ENCODE results near the gene COL21A1.

- TF ChIP-seq ZNF146 (tag by site-specific recombination; IDR thresholded peaks at IDR 0.05) (no peak), ZNF404 (tag by site-specific recombination; IDR thresholded peaks at IDR 0.05) (no peak), CTCF (tag by site-specific recombination; IDR thresholded peaks at IDR 0.05) (no peak), ZBTB8A (tag by site-specific recombination; IDR thresholded peaks at IDR 0.05) (no peak), REST (tag by site-specific recombination; IDR thresholded peaks at IDR 0.05) (no peak), ZNF776 (tag by site-specific recombination; IDR thresholded peaks at IDR 0.05; ENCODE audit: borderline replicate concordance) (no peak), ZBTB44 (tag by site-specific recombination; IDR thresholded peaks at IDR 0.05) (no peak), EGR2 (tag by site-specific recombination; IDR thresholded peaks at IDR 0.05; ENCODE audit: low read depth) (no peak), PRDM10 (tag by site-specific recombination; IDR thresholded peaks at IDR 0.05) (no peak), ZNF670 (tag by site-specific recombination; IDR thresholded peaks at IDR 0.05; ENCODE audit: low read depth) (no peak), SCRT1 (tag by site-specific recombination; IDR thresholded peaks at IDR 0.05; ENCODE audit: borderline replicate concordance) (no peak), ZNF707 (tag by site-specific recombination; IDR thresholded peaks at IDR 0.05) (no peak), ZNF311 (tag by site-specific recombination; IDR thresholded peaks at IDR 0.05; ENCODE audit: borderline replicate concordance) (no peak)
Observed at GRCh38 chr6:56046576-56046975, 200.8 kb downstream of the COL21A1 start.

Data from HEK293 (cell line).